Activated gamma-delta T cell (primary cell): ENCODE measurements around the gene CRIM1.

Source experiments
- DNase-seq: peaks from one replicate; lab custom pipeline; 2025; lab: John Stamatoyannopoulos, UW

CRIM1 gene

GRCh38 chr2:36482576-36483214, 127.1 kb downstream of the CRIM1 start:
- no peak for DNase-seq

GRCh38 chr2:36483290-36483689, 127.7 kb downstream of the CRIM1 start:
- DNase-seq, result no peak

GRCh38 chr2:36484454-36484853, 128.9 kb downstream of the CRIM1 start:
- no peak for DNase-seq

GRCh38 chr2:36485521-36485920, 129.9 kb downstream of the CRIM1 start:
- no peak for DNase-seq

- no peak for DNase-seq
Measured at GRCh38 chr2:36486521-36487044, 131.0 kb downstream of the CRIM1 start.

DNA sequence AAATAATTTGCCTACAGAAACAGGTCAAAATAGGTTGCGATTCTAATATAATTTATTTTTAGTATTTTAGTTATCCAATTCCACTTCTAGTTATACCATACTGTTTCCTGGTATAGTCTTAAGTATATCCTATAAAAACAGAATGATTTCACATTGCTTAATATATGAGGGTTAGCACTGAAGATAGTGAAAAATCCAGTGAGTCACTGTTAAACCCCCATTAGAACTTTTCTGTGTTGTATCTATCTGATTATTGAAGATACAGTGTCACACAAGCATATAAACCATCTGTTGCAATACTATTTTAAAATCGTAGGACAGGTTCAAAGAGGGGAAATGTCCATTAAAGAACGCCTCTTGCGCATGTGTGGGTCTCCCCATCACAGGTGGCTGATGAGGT, 132.4 kb downstream of the CRIM1 start:
- no peak for DNase-seq

GRCh38 chr2:36489281-36489680, 133.7 kb downstream of the CRIM1 start:
- DNase-seq, result no peak

DNA sequence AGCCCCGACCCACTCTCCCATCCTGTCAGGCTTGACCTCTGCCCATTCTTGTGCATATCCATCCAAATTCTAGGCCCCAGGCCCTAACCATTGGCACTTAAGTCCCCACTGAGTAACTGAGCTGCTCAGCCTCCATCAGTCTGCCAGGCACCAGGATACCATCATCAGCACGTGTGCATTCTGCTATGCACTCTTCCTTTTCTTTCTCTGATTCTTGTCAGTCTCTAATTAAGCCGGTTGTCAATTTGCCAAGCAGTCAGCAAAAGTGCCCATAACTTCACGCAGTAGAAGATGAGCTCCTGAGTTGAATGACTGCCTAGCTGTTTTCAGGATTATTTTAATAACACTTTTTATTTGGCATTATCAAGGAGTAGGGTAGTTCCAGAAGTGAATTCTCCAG, 135.2 kb downstream of the CRIM1 start:
- DNase-seq, result no peak

DNA sequence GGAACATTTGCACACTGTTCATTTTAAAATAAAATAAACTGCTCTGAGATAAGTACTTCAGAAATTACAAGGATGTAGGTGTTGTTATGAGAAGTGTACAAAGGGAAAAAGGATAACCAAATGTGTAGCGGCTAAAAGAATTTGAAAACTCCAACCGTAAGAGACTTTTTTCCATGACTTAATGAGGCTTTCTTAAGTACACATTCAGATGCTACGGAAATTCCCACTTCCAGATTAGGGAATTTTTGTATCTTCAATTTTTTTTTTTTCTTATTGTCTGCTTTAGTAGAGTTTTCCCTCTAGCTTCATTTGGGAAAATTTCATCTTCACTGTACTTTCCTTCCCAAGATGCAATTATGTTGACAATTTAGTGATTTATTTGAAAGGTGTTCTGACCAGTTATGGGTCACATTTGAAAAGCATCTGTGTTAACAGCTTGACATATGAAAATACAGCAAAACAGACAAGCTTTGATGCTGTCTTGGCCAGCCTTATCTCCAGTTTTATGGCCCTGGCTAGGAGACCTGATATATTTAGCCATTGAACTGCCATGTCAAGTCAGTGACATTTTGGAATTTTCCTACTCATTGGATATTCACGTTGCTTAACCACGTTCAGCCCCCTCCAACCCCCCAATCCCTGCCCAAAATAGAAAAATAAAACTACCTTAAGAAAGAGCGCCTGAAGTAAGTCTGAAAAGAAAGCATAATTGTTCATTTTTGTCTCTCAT, 136.8 kb downstream of the CRIM1 start:
- no peak for DNase-seq

GRCh38 chr2:36493306-36493705, 137.7 kb downstream of the CRIM1 start:
- no peak for DNase-seq

- no peak for DNase-seq
Measured at GRCh38 chr2:36497570-36498163, 142.1 kb downstream of the CRIM1 start.

- DNase-seq, result no peak
Measured at GRCh38 chr2:36499128-36499820, 143.7 kb downstream of the CRIM1 start.

DNA sequence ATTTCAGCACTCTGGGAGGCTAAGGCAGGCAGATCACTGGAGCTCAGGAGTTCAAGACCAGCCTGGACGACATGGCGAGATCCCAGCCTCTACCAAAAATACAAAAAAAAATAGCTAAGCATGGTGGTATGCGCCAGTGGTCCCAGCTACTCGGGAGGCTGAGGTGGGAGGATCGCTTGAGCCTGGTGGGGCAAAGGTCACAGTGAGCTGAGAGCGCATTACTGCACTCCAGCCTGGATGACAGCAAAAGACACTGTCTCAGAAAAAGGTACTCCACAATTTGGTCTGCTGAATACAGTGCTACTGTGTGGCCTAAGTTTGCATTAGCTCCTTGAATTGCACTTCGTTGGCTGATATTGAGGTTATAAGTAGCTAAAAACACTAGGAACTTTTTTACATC, 144.5 kb downstream of the CRIM1 start:
- no peak for DNase-seq

DNA sequence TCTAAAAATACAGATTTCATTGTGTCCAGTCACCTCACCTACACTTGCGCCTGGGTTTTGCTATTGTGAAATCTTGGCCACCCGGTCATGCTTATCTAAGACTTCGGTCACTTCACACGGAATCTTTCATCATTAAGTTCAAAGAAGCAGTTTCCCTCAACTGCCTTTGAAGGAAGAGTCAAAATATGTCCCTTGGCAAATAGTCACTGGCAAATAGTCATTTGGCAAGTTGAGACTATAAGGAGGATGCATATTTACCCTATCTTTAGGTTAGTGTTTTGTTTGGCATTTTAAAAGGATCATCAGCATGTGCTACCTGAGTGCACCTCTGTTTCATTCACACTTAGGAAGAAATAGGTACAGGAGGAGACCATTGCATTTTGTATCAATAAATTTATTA, 146.5 kb downstream of the CRIM1 start:
- no peak for DNase-seq

DNA sequence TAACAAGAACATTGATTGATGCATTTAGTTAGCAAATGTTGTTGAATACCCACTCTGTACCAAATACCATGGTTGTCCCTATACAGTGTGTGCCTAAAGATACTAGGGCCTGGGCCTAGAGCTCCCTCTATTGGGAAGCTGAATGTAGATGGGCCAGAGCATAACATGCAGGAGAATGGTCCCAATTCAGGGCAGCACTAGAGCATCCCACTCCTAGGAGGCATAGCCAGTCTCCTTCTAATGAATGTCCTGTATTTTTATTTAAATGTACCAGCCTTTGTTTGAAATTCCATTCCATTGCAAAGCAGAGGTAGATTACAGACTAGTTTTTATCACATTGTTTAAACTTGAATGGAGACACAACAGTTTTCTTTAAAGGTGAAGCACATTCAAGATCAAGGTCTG, 151.8 kb downstream of the CRIM1 start:
- DNase-seq, result no peak

DNA sequence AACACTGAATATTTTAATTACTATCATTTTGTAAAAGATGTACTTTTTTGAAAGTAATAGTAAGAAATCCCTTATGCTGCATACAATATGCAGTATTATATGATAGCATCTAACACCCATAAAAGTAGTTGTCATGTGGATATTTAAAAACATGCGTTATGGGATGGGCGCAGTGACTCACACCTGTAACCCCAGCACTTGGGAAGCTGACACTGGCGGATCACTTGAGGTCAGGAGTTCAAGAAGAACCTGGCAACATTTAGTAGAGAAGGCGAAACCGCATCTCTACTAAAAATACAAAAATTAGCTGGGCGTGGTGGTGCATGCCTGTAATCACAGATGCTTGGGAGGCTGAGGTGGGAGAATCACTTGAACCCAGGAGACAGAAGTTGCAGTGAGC, 153.5 kb downstream of the CRIM1 start:
- no peak for DNase-seq

DNA sequence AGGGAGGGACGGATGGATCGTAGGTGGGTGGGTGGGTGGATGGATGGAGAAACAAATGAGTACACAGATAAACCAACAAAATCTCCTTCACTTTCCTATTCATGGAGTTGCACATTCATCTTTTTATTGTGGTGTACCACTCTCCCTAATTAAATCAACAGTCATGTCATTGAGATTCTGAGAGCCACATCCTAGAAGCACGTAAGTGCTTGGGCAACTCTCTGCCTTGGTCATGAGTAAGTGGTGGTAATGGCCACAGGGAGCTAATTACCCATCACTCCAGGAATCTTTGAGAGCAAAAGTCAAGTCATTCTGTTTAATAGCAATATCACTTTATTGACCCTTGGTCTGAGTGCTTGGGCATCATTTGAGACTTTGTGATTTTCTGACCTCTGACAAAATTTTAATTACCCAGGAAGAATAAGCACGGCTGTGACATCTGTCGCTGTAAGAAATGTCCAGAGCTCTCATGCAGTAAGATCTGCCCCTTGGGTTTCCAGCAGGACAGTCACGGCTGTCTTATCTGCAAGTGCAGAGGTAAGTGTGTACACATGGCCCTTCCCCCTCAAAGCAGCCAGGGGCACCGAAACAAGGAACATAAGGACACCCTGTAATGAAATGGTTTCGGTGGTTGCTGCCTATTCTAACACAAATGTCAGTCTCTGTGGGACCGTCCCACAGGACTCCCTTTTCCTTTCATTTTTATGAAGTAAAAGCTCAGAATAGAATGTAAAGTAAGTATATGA, 156.5 kb downstream of the CRIM1 start:
- DNase-seq, result no peak

DNA sequence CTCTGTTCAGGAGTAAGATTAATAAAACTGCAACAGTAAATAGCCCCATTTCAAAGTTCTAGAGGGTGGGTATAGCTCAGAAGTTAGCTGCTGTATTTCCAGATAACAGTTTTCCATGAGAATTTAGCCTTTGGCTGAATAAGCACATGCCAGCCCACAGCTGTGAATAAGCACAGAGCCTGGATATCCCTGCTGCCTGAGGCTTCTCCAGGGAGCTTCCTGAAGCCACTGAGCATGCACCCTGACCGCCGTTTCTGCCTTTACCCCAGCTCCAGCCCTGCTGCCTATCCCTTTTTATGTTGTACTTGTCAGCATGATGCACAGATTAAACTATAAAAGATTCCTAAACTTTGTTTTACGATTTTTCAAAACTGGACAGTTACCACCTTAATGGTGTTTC, 157.1 kb downstream of the CRIM1 start:
- no peak for DNase-seq

- DNase-seq, result no peak
Measured at GRCh38 chr2:36513661-36514060, 158.1 kb downstream of the CRIM1 start.

- DNase-seq, result no peak
Measured at GRCh38 chr2:36515538-36515937, 160.0 kb downstream of the CRIM1 start.

DNA sequence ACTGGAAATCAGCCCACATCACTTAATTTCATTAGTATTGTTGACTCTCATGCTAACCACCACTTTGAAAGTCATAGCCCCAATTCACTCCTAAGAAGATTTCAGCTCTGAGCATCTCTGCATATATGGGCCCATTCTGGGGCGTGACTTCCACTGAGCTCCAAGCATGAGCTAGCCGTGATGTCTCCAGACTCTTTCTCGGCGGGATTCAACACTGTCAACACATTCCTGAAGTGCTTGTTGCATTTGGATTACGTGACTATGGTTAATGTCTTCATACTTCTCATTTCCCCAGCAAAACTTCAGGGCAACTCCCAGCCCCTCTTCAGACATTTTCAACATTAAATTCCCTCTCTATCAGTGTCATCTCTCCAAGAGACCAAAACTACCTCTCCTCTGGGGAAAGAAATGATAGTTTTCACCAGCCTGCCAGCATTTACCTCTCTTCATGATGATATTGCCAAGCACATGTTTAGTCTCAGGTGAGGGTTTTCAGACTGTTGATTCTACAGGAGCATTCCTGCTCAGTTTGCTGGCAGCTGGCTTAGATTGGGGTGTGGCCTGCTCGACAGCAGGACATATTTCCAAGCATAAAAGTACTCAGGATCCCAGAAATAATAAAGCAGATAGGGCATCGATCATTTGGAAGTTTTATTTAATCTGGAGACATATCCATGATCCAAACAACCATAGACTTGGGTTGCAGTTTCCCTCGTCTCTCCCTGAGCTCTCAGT, 160.7 kb downstream of the CRIM1 start:
- DNase-seq, result no peak
